Measurements from ENCODE around the gene KRTAP26-1.

The KRTAP26-1 gene

GRCh38 chr21:30340714-30341573, 20.8 kb upstream of the KRTAP26-1 start:
- peak; percentile 15 to 51 (median 31) for DNase-seq
- no peaks in the 10 kb centered on the region for H3K9me3 ChIP-seq (ENCODE audit: control extremely low read depth in 1 of 5, control insufficient read depth in 4 of 5, insufficient read depth in 2 of 5, low read depth in 1 of 5, low read length in 4 of 5)

GRCh38 chr21:30338717-30339116, 18.6 kb upstream of the KRTAP26-1 start:
- DNase-seq = no peak
- ChIA-PET POLR2A (no interaction called here), CTCF (interaction anchor here (0.8 to 1.8 kb wide), 3 partner anchors 18 to 746 kb away, joined by 3 to 4 read pairs (median 3); no protein-coding TSS in a partner anchor)
- Histone ChIP-seq H3K9me3 (ENCODE audit: control extremely low read depth in 1 of 5, control insufficient read depth in 4 of 5, insufficient read depth in 2 of 5, low read depth in 1 of 5, low read length in 4 of 5) (no peaks in the 10 kb centered on the region), H3K27me3 (replicated peaks in 2 of 5; ENCODE audit: control insufficient read depth in 4 of 5, insufficient read depth in 5 of 5, low read length in 4 of 5) (no peaks in the 10 kb centered on the region), H3K27ac (ENCODE audit: insufficient read depth in 1 of 2, low read depth in 1 of 2, low read length in 2 of 2, poor library complexity in 1 of 2, severe bottlenecking in 2 of 2) (no peak overlapping the region), H3K4me3 (ENCODE audit: control insufficient read depth in 1 of 7, extremely low read depth in 1 of 7, insufficient read depth in 4 of 7, low read depth in 2 of 7, low read length in 6 of 7) (no peak overlapping the region), H3K4me1 (ENCODE audit: control extremely low read depth in 1 of 4, control insufficient read depth in 4 of 4, insufficient read depth in 4 of 4, low read length in 3 of 4) (no peaks in the 10 kb centered on the region), H3K36me3 (ENCODE audit: control insufficient read depth in 4 of 4, insufficient read depth in 4 of 4, low read length in 3 of 4) (no peaks in the 10 kb centered on the region)
- 88% methylated on average over 4 of the region's 4 CpGs for WGBS (ENCODE audit: insufficient coverage)

More at GRCh38 chr21:30340714-30341573, 20.8 kb upstream of the KRTAP26-1 start:
- no peaks in the 10 kb centered on the region for H3K36me3 ChIP-seq (ENCODE audit: control insufficient read depth in 4 of 4, insufficient read depth in 4 of 4, low read length in 3 of 4)
- WGBS (ENCODE audit: insufficient coverage) = no CpG with 5 or more reads among the region's 2 CpGs
- H3K4me3 ChIP-seq (ENCODE audit: control insufficient read depth in 1 of 7, extremely low read depth in 1 of 7, insufficient read depth in 4 of 7, low read depth in 2 of 7, low read length in 6 of 7) = no peak overlapping the region
- H3K4me1 ChIP-seq (ENCODE audit: control extremely low read depth in 1 of 4, control insufficient read depth in 4 of 4, insufficient read depth in 4 of 4, low read length in 3 of 4) = no peaks in the 10 kb centered on the region
- no peaks in the 10 kb centered on the region for H3K27me3 ChIP-seq (replicated peaks in 2 of 5; ENCODE audit: control insufficient read depth in 4 of 5, insufficient read depth in 5 of 5, low read length in 4 of 5)
- no peak overlapping the region for H3K27ac ChIP-seq (ENCODE audit: insufficient read depth in 1 of 2, low read depth in 1 of 2, low read length in 2 of 2, poor library complexity in 1 of 2, severe bottlenecking in 2 of 2)
- CTCF ChIA-PET = interaction anchor here (0.6 to 1.5 kb wide), 6 partner anchors 20 to 859 kb away, joined by 3 to 5 read pairs (median 3); no protein-coding TSS in a partner anchor
- POLR2A ChIA-PET = no interaction called here

GRCh38 chr21:30337772-30338171, 17.7 kb upstream of the KRTAP26-1 start:
- no peaks in the 10 kb centered on the region for H3K36me3 ChIP-seq (ENCODE audit: control insufficient read depth in 4 of 4, insufficient read depth in 4 of 4, low read length in 3 of 4)
- no peak overlapping the region for H3K27ac ChIP-seq (ENCODE audit: insufficient read depth in 1 of 2, low read depth in 1 of 2, low read length in 2 of 2, poor library complexity in 1 of 2, severe bottlenecking in 2 of 2)
- no peaks in the 10 kb centered on the region for H3K9me3 ChIP-seq (ENCODE audit: control extremely low read depth in 1 of 5, control insufficient read depth in 4 of 5, insufficient read depth in 2 of 5, low read depth in 1 of 5, low read length in 4 of 5)
- DNase-seq = no peak
- H3K4me1 ChIP-seq (ENCODE audit: control extremely low read depth in 1 of 4, control insufficient read depth in 4 of 4, insufficient read depth in 4 of 4, low read length in 3 of 4) = no peaks in the 10 kb centered on the region
- H3K4me3 ChIP-seq (ENCODE audit: control insufficient read depth in 1 of 7, extremely low read depth in 1 of 7, insufficient read depth in 4 of 7, low read depth in 2 of 7, low read length in 6 of 7) = no peak overlapping the region
- no peaks in the 10 kb centered on the region for H3K27me3 ChIP-seq (replicated peaks in 2 of 5; ENCODE audit: control insufficient read depth in 4 of 5, insufficient read depth in 5 of 5, low read length in 4 of 5)
- POLR2A ChIA-PET = no interaction called here
- CTCF ChIA-PET = interaction anchor here (1.1 to 1.8 kb wide), 2 partner anchors 20 to 747 kb away, joined by 4 to 5 read pairs; no protein-coding TSS in a partner anchor

- no peak within 1 kb of the TSS for H3K4me3 ChIP-seq (ENCODE audit: control insufficient read depth in 1 of 7, extremely low read depth in 1 of 7, insufficient read depth in 4 of 7, low read depth in 2 of 7, low read length in 6 of 7)
- no peaks in the 10 kb centered on the region for H3K36me3 ChIP-seq (ENCODE audit: control insufficient read depth in 4 of 4, insufficient read depth in 4 of 4, low read length in 3 of 4)
- no peaks in the 10 kb centered on the region for H3K9me3 ChIP-seq (ENCODE audit: control extremely low read depth in 1 of 5, control insufficient read depth in 4 of 5, insufficient read depth in 2 of 5, low read depth in 1 of 5, low read length in 4 of 5)
- POLR2A ChIA-PET = no interaction called here
- CTCF ChIA-PET = interaction anchor here (1.1 to 1.8 kb wide), 2 partner anchors 20 to 748 kb away, joined by 4 to 5 read pairs; no protein-coding TSS in a partner anchor
- H3K27ac ChIP-seq (ENCODE audit: insufficient read depth in 1 of 2, low read depth in 1 of 2, low read length in 2 of 2, poor library complexity in 1 of 2, severe bottlenecking in 2 of 2) = no peak within 1 kb of the TSS
- no peaks in the 10 kb centered on the region for H3K27me3 ChIP-seq (replicated peaks in 2 of 5; ENCODE audit: control insufficient read depth in 4 of 5, insufficient read depth in 5 of 5, low read length in 4 of 5)
- WGBS (ENCODE audit: insufficient coverage) = 100% methylated on average over 6 of the region's 6 CpGs
- H3K4me1 ChIP-seq (ENCODE audit: control extremely low read depth in 1 of 4, control insufficient read depth in 4 of 4, insufficient read depth in 4 of 4, low read length in 3 of 4) = no peaks in the 10 kb centered on the region
- no peak for DNase-seq
Measured at GRCh38 chr21:30337276-30337744, 17.2 kb upstream of the KRTAP26-1 start, which contains the start of gene KRTAP27-1. Gene KRTAP27-1, minus strand, starts transcription at chr21:30337694. Its CDS starts 26 bp downstream, at chr21:30337668.

GRCh38 chr21:30336596-30336995, 16.5 kb upstream of the KRTAP26-1 start:
- no peak overlapping the region for H3K4me3 ChIP-seq (ENCODE audit: control insufficient read depth in 1 of 7, extremely low read depth in 1 of 7, insufficient read depth in 4 of 7, low read depth in 2 of 7, low read length in 6 of 7)
- ChIA-PET CTCF (no interaction called here), POLR2A (no interaction called here)
- H3K9me3 ChIP-seq (ENCODE audit: control extremely low read depth in 1 of 5, control insufficient read depth in 4 of 5, insufficient read depth in 2 of 5, low read depth in 1 of 5, low read length in 4 of 5) = no peaks in the 10 kb centered on the region
- no CpG with 5 or more reads among the region's 2 CpGs for WGBS (ENCODE audit: insufficient coverage)
- H3K27ac ChIP-seq (ENCODE audit: insufficient read depth in 1 of 2, low read depth in 1 of 2, low read length in 2 of 2, poor library complexity in 1 of 2, severe bottlenecking in 2 of 2) = no peak overlapping the region
- DNase-seq = no peak
- H3K27me3 ChIP-seq (replicated peaks in 2 of 5; ENCODE audit: control insufficient read depth in 4 of 5, insufficient read depth in 5 of 5, low read length in 4 of 5) = no peaks in the 10 kb centered on the region
- H3K4me1 ChIP-seq (ENCODE audit: control extremely low read depth in 1 of 4, control insufficient read depth in 4 of 4, insufficient read depth in 4 of 4, low read length in 3 of 4) = no peaks in the 10 kb centered on the region
- no peaks in the 10 kb centered on the region for H3K36me3 ChIP-seq (ENCODE audit: control insufficient read depth in 4 of 4, insufficient read depth in 4 of 4, low read length in 3 of 4)

- Histone ChIP-seq H3K4me1 (ENCODE audit: control extremely low read depth in 1 of 4, control insufficient read depth in 4 of 4, insufficient read depth in 4 of 4, low read length in 3 of 4) (no peaks in the 10 kb centered on the region), H3K36me3 (ENCODE audit: control insufficient read depth in 4 of 4, insufficient read depth in 4 of 4, low read length in 3 of 4) (no peaks in the 10 kb centered on the region), H3K9me3 (ENCODE audit: control extremely low read depth in 1 of 5, control insufficient read depth in 4 of 5, insufficient read depth in 2 of 5, low read depth in 1 of 5, low read length in 4 of 5) (no peaks in the 10 kb centered on the region), H3K27ac (ENCODE audit: insufficient read depth in 1 of 2, low read depth in 1 of 2, low read length in 2 of 2, poor library complexity in 1 of 2, severe bottlenecking in 2 of 2) (no peak overlapping the region), H3K4me3 (ENCODE audit: control insufficient read depth in 1 of 7, extremely low read depth in 1 of 7, insufficient read depth in 4 of 7, low read depth in 2 of 7, low read length in 6 of 7) (no peak overlapping the region), H3K27me3 (replicated peaks in 2 of 5; ENCODE audit: control insufficient read depth in 4 of 5, insufficient read depth in 5 of 5, low read length in 4 of 5) (no peaks in the 10 kb centered on the region)
- ChIA-PET CTCF (no interaction called here), POLR2A (interaction anchor here (0.6 kb wide), 1 partner anchor 153 kb away, joined by 3 read pairs; no protein-coding TSS in a partner anchor)
- no peak for DNase-seq
- no CpG with 5 or more reads among the region's 3 CpGs for WGBS (ENCODE audit: insufficient coverage)
Measured at GRCh38 chr21:30333736-30334135, 13.6 kb upstream of the KRTAP26-1 start.

- DNase-seq = no peak
- WGBS (ENCODE audit: insufficient coverage) = 100% methylated on average over 2 of the region's 2 CpGs
- Histone ChIP-seq H3K4me1 (ENCODE audit: control extremely low read depth in 1 of 4, control insufficient read depth in 4 of 4, insufficient read depth in 4 of 4, low read length in 3 of 4) (no peaks in the 10 kb centered on the region), H3K9me3 (ENCODE audit: control extremely low read depth in 1 of 5, control insufficient read depth in 4 of 5, insufficient read depth in 2 of 5, low read depth in 1 of 5, low read length in 4 of 5) (no peaks in the 10 kb centered on the region), H3K27ac (ENCODE audit: insufficient read depth in 1 of 2, low read depth in 1 of 2, low read length in 2 of 2, poor library complexity in 1 of 2, severe bottlenecking in 2 of 2) (no peak overlapping the region), H3K4me3 (ENCODE audit: control insufficient read depth in 1 of 7, extremely low read depth in 1 of 7, insufficient read depth in 4 of 7, low read depth in 2 of 7, low read length in 6 of 7) (no peak overlapping the region), H3K27me3 (replicated peaks in 2 of 5; ENCODE audit: control insufficient read depth in 4 of 5, insufficient read depth in 5 of 5, low read length in 4 of 5) (no peaks in the 10 kb centered on the region), H3K36me3 (ENCODE audit: control insufficient read depth in 4 of 4, insufficient read depth in 4 of 4, low read length in 3 of 4) (no peaks in the 10 kb centered on the region)
- POLR2A ChIA-PET = no interaction called here
- CTCF ChIA-PET = no interaction called here
Measured at GRCh38 chr21:30332681-30333080, 12.6 kb upstream of the KRTAP26-1 start.
